Suprapubic skin (tissue), 4 donors: ENCODE measurements around the gene KCTD13.

Experiments
- EP300 ChIP-seq: sonication (generic); formaldehyde crosslinking; IDR thresholded peaks from one replicate; pipeline ENCODE4 v1.6.1; 2017; ENCODE audit warnings: antibody characterized with exemption
- POLR2A ChIP-seq, 2 donors: fragments of 450-650 bp; IDR thresholded peaks; one replicate each; pipeline ENCODE4 v1.6.1; 2017; ENCODE audit warnings: antibody characterized with exemption in 2 of 2, mild to moderate bottlenecking in 2 of 2, moderate library complexity in 2 of 2
- POLR2AphosphoS5 ChIP-seq, 3 donors: sonication (generic); formaldehyde crosslinking; IDR thresholded peaks; one replicate each; pipeline ENCODE4 v1.6.1; 2017; ENCODE audit warnings: antibody characterized with exemption in 3 of 3
- TF ChIP-seq, protein P1 (sequence below), 2 donors: fragments of 200-600 bp in 1 of 2; fragments of 450-650 bp in 1 of 2; sonication (generic) in 1 of 2; IDR thresholded peaks; one replicate each; pipeline ENCODE4 v1.5.1; 2016 to 2019; ENCODE audit warnings: antibody characterized with exemption in 2 of 2, mild to moderate bottlenecking in 1 of 2, moderate library complexity in 1 of 2

DNA sequence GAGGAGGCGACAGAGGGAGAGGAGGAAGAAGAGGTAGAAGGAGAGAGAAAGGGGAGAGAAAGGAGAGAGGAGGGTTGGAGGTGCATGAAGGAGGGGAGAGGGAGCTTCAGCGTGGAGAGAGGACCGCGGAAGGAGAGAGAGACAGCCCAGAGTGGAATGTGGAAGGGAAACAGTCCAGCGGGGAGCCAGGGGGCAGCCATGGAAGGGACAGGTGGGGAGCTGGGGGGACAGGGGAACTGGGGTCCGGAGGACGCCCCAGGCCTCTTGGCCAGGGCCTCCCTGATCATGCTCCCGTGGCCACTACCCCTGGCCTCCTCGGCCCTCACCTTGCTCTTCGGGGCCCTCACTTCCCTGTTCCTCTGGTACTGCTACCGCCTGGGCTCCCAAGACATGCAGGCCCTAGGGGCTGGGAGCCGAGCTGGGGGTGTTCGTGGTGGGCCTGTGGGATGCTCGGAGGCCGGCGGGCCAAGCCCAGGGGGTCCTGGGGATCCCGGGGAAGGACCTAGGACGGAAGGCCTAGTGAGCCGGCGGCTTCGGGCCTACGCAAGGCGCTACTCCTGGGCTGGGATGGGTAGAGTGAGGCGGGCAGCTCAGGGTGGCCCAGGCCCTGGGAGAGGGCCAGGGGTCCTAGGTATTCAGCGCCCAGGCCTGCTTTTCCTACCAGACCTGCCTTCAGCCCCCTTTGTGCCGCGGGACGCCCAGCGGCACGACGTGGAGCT is 25.0 kb downstream of the KCTD13 start:
- TF ChIP-seq POLR2A (IDR thresholded peaks at IDR 0.05) (no peak), EP300 (no peak), POLR2AphosphoS5 (IDR thresholded peaks at IDR 0.05) (no peak)
- TF ChIP-seq, protein P1, sequence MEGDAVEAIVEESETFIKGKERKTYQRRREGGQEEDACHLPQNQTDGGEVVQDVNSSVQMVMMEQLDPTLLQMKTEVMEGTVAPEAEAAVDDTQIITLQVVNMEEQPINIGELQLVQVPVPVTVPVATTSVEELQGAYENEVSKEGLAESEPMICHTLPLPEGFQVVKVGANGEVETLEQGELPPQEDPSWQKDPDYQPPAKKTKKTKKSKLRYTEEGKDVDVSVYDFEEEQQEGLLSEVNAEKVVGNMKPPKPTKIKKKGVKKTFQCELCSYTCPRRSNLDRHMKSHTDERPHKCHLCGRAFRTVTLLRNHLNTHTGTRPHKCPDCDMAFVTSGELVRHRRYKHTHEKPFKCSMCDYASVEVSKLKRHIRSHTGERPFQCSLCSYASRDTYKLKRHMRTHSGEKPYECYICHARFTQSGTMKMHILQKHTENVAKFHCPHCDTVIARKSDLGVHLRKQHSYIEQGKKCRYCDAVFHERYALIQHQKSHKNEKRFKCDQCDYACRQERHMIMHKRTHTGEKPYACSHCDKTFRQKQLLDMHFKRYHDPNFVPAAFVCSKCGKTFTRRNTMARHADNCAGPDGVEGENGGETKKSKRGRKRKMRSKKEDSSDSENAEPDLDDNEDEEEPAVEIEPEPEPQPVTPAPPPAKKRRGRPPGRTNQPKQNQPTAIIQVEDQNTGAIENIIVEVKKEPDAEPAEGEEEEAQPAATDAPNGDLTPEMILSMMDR (IDR thresholded peaks at IDR 0.05): no peak
